ENCODE results near the gene ITGA3.

- TF ChIP-seq CTCF (IDR thresholded peaks at IDR 0.05) (no peak), POLR2A (IDR thresholded peaks at IDR 0.05) (no peak)
Measured at GRCh38 chr17:50058296-50058953, 2.5 kb downstream of the ITGA3 start.

All from testis (tissue), 2 donors.